Liver (tissue), 3 donors: Measurements from ENCODE around the gene DRC1.

Experiments used
- EGR1 ChIP-seq, 2 donors: IDR thresholded peaks; 2 replicates each; pipeline ENCODE4 v1.6.1; 2016 to 2018; ENCODE audit warnings: antibody characterized with exemption in 2 of 2, low read depth in 2 of 2
- GABPA ChIP-seq, 2 donors: IDR thresholded peaks in 1 of 2; conservative IDR thresholded peaks in 1 of 2; 2 replicates each; pipeline ENCODE4 v1.6.1; 2016; ENCODE audit warnings: antibody characterized with exemption in 2 of 2, mild to moderate bottlenecking in 1 of 2, moderate library complexity in 1 of 2
- NR2F2 ChIP-seq: IDR thresholded peaks from 2 replicates; pipeline ENCODE4 v1.6.1; 2016; ENCODE audit warnings: antibody characterized with exemption
- RXRA ChIP-seq, 2 donors: IDR thresholded peaks; 2 replicates each; pipeline ENCODE4 v1.6.1; 2017 to 2018; ENCODE audit warnings: antibody characterized with exemption in 2 of 2, mild to moderate bottlenecking in 1 of 2
- SP1 ChIP-seq: IDR thresholded peaks from 2 replicates; pipeline ENCODE4 v1.6.1; 2018; ENCODE audit warnings: antibody characterized with exemption, mild to moderate bottlenecking
- TF ChIP-seq, protein P1 (sequence below): fragments of 150-350 bp; IDR thresholded peaks from 2 replicates; pipeline ENCODE4 v1.5.1; 2017; ENCODE audit warnings: improper control_type of control experiment, low read depth, low read length; ENCODE audit not compliant: missing input control
- TF ChIP-seq, protein P2 (sequence below): IDR thresholded peaks from 2 replicates; pipeline ENCODE4 v1.6.1; 2016; ENCODE audit warnings: antibody characterized with exemption
- donor health status: healthy.
- donor health status: healthy.

DNA sequence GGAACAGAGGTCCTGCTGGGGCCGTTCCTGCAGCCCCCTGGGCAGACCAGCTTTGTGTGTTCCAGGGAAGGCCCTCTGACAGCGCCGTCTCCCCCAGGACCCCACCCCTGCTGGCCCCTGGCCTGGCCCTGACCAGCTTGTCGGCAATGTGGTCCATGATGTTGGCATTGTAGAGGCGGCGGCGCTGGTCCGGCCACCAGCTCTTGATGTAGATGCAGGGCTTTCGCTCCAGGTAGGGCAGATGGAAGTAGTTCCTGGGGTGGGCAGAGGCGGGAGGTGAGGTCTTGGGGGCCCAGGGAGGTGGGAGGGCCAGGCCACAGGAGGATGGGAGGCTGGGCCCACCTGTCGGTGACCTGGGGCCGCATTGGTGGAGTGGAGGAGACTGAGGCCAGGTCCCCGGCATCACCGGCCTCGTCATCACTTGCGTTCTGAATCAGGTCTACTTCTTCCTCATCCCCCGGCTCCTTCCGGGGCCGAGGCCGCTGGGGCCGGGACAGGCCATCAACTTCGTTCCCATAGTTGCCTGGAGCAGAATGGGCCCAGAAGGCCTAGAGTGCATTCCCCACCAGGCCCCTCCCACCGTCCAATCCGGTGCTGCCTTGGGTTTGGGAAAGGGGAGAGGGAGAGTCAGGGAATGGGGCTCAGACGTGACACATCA lies 77.5 kb downstream of the DRC1 start:
- TF ChIP-seq, protein P1, sequence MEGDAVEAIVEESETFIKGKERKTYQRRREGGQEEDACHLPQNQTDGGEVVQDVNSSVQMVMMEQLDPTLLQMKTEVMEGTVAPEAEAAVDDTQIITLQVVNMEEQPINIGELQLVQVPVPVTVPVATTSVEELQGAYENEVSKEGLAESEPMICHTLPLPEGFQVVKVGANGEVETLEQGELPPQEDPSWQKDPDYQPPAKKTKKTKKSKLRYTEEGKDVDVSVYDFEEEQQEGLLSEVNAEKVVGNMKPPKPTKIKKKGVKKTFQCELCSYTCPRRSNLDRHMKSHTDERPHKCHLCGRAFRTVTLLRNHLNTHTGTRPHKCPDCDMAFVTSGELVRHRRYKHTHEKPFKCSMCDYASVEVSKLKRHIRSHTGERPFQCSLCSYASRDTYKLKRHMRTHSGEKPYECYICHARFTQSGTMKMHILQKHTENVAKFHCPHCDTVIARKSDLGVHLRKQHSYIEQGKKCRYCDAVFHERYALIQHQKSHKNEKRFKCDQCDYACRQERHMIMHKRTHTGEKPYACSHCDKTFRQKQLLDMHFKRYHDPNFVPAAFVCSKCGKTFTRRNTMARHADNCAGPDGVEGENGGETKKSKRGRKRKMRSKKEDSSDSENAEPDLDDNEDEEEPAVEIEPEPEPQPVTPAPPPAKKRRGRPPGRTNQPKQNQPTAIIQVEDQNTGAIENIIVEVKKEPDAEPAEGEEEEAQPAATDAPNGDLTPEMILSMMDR, result no peak
- no peak for TF ChIP-seq EGR1 (IDR thresholded peaks at IDR 0.05; ENCODE audit: low read depth in 2 of 2)
- TF ChIP-seq NR2F2, result no peak
- no peak for TF ChIP-seq GABPA (IDR thresholded peaks at IDR 0.05 in 1 of 2, conservative IDR thresholded peaks at IDR 0.05 in 1 of 2)
- no peak for TF ChIP-seq RXRA (IDR thresholded peaks at IDR 0.05)
- TF ChIP-seq SP1, result no peak
- TF ChIP-seq, protein P2, sequence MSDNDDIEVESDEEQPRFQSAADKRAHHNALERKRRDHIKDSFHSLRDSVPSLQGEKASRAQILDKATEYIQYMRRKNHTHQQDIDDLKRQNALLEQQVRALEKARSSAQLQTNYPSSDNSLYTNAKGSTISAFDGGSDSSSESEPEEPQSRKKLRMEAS, result no peak
